Neuronal stem cell (in vitro differentiated cells): ENCODE results near the gene NOSTRIN.

Experiments
- DNase-seq: peaks from one replicate; pipeline ENCODE4 v3.0.0-alpha.2; 2013; ENCODE audit warnings: low spot score
- H2AFZ ChIP-seq: one replicate; pipeline ENCODE4 v1.6.1; 2013; ENCODE audit warnings: mild to moderate bottlenecking, low read length, inconsistent platforms
- H2AK5ac ChIP-seq: 2 replicates; pipeline ENCODE4 v1.6.1; 2013; ENCODE audit warnings: low read depth, mild to moderate bottlenecking, inconsistent platforms, low read length, moderate library complexity, mixed read lengths
- H2BK120ac ChIP-seq: 2 replicates; pipeline ENCODE4 v1.6.1; 2013; ENCODE audit warnings: low read depth, mild to moderate bottlenecking, inconsistent platforms, low read length, moderate library complexity, mixed read lengths
- H2BK12ac ChIP-seq: one replicate; pipeline ENCODE4 v1.6.1; 2013; ENCODE audit warnings: low read length, inconsistent platforms
- H2BK15ac ChIP-seq: 2 replicates; pipeline ENCODE4 v1.6.1; 2013; ENCODE audit warnings: mild to moderate bottlenecking, low read length, inconsistent platforms, mixed read lengths
- H2BK5ac ChIP-seq: one replicate; pipeline ENCODE4 v1.6.1; 2013; ENCODE audit warnings: inconsistent platforms, mild to moderate bottlenecking, low read length, moderate library complexity
- H3K14ac ChIP-seq: one replicate; pipeline ENCODE4 v1.6.1; 2013; ENCODE audit warnings: low read length, inconsistent platforms
- H3K18ac ChIP-seq: 2 replicates; pipeline ENCODE4 v1.6.1; 2013; ENCODE audit warnings: low read length, inconsistent platforms
- H3K23ac ChIP-seq: 2 replicates; pipeline ENCODE4 v1.6.1; 2013; ENCODE audit warnings: low read depth, mild to moderate bottlenecking, mixed read lengths, low read length, inconsistent platforms; ENCODE audit not compliant: poor library complexity
- H3K27ac ChIP-seq: replicated peaks from 3 replicates; pipeline ENCODE4 v1.5.1; 2013; ENCODE audit warnings: low read length, inconsistent platforms
- H3K27me3 ChIP-seq, 3 experiments: 2 replicates each; pipeline ENCODE4 v1.6.1; 2013; ENCODE audit warnings: low read length in 3 of 3, mild to moderate bottlenecking in 2 of 3, inconsistent platforms in 1 of 3, low read depth in 1 of 3, mixed read lengths in 1 of 3, moderate library complexity in 1 of 3; ENCODE audit not compliant: control insufficient read depth in 3 of 3, insufficient read depth in 3 of 3
- H3K36me3 ChIP-seq, 2 donors: replicated peaks in 1 of 2; 2 replicates each; pipeline ENCODE4 v1.6.1; 2013; ENCODE audit warnings: low read length in 2 of 2; ENCODE audit not compliant: control insufficient read depth in 2 of 2, insufficient read depth in 2 of 2
- H3K4ac ChIP-seq: 2 replicates; pipeline ENCODE4 v1.6.1; 2013; ENCODE audit warnings: inconsistent platforms, mild to moderate bottlenecking, low read length, moderate library complexity
- H3K4me1 ChIP-seq, 2 donors: 1 replicate in 1 of 2; 2 replicates in 1 of 2; pipeline ENCODE4 v1.6.1; 2013; ENCODE audit warnings: low read length in 2 of 2, low read depth in 1 of 2; ENCODE audit not compliant: control insufficient read depth in 2 of 2, insufficient read depth in 1 of 2
- H3K4me2 ChIP-seq: one replicate; pipeline ENCODE4 v1.6.1; 2013; ENCODE audit warnings: mild to moderate bottlenecking, low read length, inconsistent platforms; ENCODE audit not compliant: insufficient read depth, poor library complexity, severe bottlenecking
- H3K4me3 ChIP-seq, 2 donors: 2 replicates each; pipeline ENCODE4 v1.5.1; 2013; ENCODE audit warnings: low read length in 2 of 2, mild to moderate bottlenecking in 2 of 2, inconsistent platforms in 1 of 2, moderate library complexity in 1 of 2
- H3K79me1 ChIP-seq: one replicate; pipeline ENCODE4 v1.6.1; 2013; ENCODE audit warnings: low read depth, mild to moderate bottlenecking, inconsistent platforms, low read length, moderate library complexity
- H3K9ac ChIP-seq: one replicate; pipeline ENCODE4 v1.6.1; 2013; ENCODE audit warnings: mild to moderate bottlenecking, low read depth, low read length, inconsistent platforms; ENCODE audit not compliant: poor library complexity
- H3K9me3 ChIP-seq, 2 donors: replicated peaks in 1 of 2; 2 replicates each; pipeline versions ENCODE3 to v1.6.1; 2013; ENCODE audit warnings: low read length in 2 of 2, mild to moderate bottlenecking in 2 of 2, inconsistent platforms in 1 of 2, low read depth in 1 of 2, mixed read lengths in 1 of 2, moderate library complexity in 1 of 2; ENCODE audit not compliant: control insufficient read depth in 2 of 2, insufficient read depth in 1 of 2
- H4K8ac ChIP-seq: one replicate; pipeline ENCODE4 v1.6.1; 2013; ENCODE audit warnings: low read depth, mild to moderate bottlenecking, inconsistent platforms, low read length, moderate library complexity
- H4K91ac ChIP-seq: one replicate; pipeline ENCODE4 v1.6.1; 2013; ENCODE audit warnings: low read length, low read depth, mild to moderate bottlenecking, inconsistent platforms; ENCODE audit not compliant: poor library complexity
- WGBS, 2 donors: extraction: QIAGEN DNeasy Blood & Tissue Kit; methylation state at CpG; one replicate each; pipeline ENCODE4 v1.1.7; 2013; ENCODE audit warnings: missing lambda C conversion rate in 2 of 2, mixed read lengths in 1 of 2; ENCODE audit not compliant: insufficient read length in 2 of 2, insufficient replicate concordance in 1 of 2; ENCODE audit errors: extremely low coverage in 2 of 2; 5-methylcytosine and 5-hydroxymethylcytosine counted together

NOSTRIN gene

GRCh38 chr2:168841445-168841844 is 39.0 kb downstream of the NOSTRIN start:
- WGBS, 2 donors: no CpG with 5 or more reads among the region's 2 CpGs
- DNase-seq: no peak
- no peaks in the 10 kb centered on the region for H3K4me1 ChIP-seq
- H3K9ac ChIP-seq: no peak overlapping the region
- H4K8ac ChIP-seq: no peak overlapping the region
- H3K4me3 ChIP-seq: no peak overlapping the region
- no peaks in the 10 kb centered on the region for H3K79me1 ChIP-seq
- no peak overlapping the region for H2BK12ac ChIP-seq
- no peak overlapping the region for H3K14ac ChIP-seq
- no peak overlapping the region for H2BK5ac ChIP-seq
- H3K23ac ChIP-seq: no peak overlapping the region
- H3K9me3 ChIP-seq: no peaks in the 10 kb centered on the region
- no peak overlapping the region for H2AK5ac ChIP-seq
- H3K27ac ChIP-seq: no peak overlapping the region
- H3K27me3 ChIP-seq: no peaks in the 10 kb centered on the region
- no peak overlapping the region for H2BK15ac ChIP-seq
- H2BK120ac ChIP-seq: no peak overlapping the region
- no peaks in the 10 kb centered on the region for H3K36me3 ChIP-seq
- H3K18ac ChIP-seq: no peak overlapping the region
- no peak overlapping the region for H2AFZ ChIP-seq
- H3K4me2 ChIP-seq: no peak overlapping the region
- H3K4ac ChIP-seq: no peak overlapping the region
- no peak overlapping the region for H4K91ac ChIP-seq

GRCh38 chr2:168843253-168843652 is 40.8 kb downstream of the NOSTRIN start:
- Histone ChIP-seq H3K27me3 (no peaks in the 10 kb centered on the region), H3K4me3 (no peak overlapping the region), H3K79me1 (no peaks in the 10 kb centered on the region), H3K18ac (no peak overlapping the region), H2BK12ac (no peak overlapping the region), H3K23ac (no peak overlapping the region), H2AFZ (no peak overlapping the region), H3K36me3 (no peaks in the 10 kb centered on the region), H3K9me3 (no peaks in the 10 kb centered on the region), H3K4me1 (no peaks in the 10 kb centered on the region), H3K4ac (no peak overlapping the region), H2BK5ac (no peak overlapping the region), H3K27ac (no peak overlapping the region), H4K91ac (no peak overlapping the region), H2AK5ac (no peak overlapping the region), H2BK120ac (no peak overlapping the region), H2BK15ac (no peak overlapping the region), H4K8ac (no peak overlapping the region), H3K14ac (no peak overlapping the region), H3K9ac (no peak overlapping the region), H3K4me2 (no peak overlapping the region)
- WGBS, 2 donors: no CpG with 5 or more reads among the region's 3 CpGs
- no peak for DNase-seq

- no peak overlapping the region for H2BK12ac ChIP-seq
- no peak overlapping the region for H2BK15ac ChIP-seq
- H3K27ac ChIP-seq: no peak overlapping the region
- H3K4me1 ChIP-seq: no peaks in the 10 kb centered on the region
- H2AFZ ChIP-seq: no peak overlapping the region
- H3K14ac ChIP-seq: no peak overlapping the region
- no peak overlapping the region for H4K8ac ChIP-seq
- H2BK120ac ChIP-seq: no peak overlapping the region
- H3K4me2 ChIP-seq: no peak overlapping the region
- no peak overlapping the region for H2AK5ac ChIP-seq
- no peak overlapping the region for H3K9ac ChIP-seq
- H3K4me3 ChIP-seq: no peak overlapping the region
- no peak overlapping the region for H2BK5ac ChIP-seq
- no peak overlapping the region for H3K4ac ChIP-seq
- no peaks in the 10 kb centered on the region for H3K79me1 ChIP-seq
- H3K9me3 ChIP-seq: no peaks in the 10 kb centered on the region
- DNase-seq: no peak
- no peak overlapping the region for H3K23ac ChIP-seq
- no peak overlapping the region for H4K91ac ChIP-seq
- no peaks in the 10 kb centered on the region for H3K27me3 ChIP-seq
- no peak overlapping the region for H3K18ac ChIP-seq
- WGBS, 2 donors: no CpG with 5 or more reads among the region's 3 CpGs
- H3K36me3 ChIP-seq: peaks cover 0 to 25% of the 10 kb centered on the region in 2 donors
These were observed 45.8 kb downstream of the NOSTRIN start for GRCh38 chr2:168848225-168848624.

- Histone ChIP-seq H2BK5ac (no peak overlapping the region), H3K9ac (no peak overlapping the region)
- WGBS, 2 donors: no CpG with 5 or more reads among the region's 2 CpGs
These were observed 47.2 kb downstream of the NOSTRIN start for GRCh38 chr2:168849610-168850009.

More at GRCh38 chr2:168849610-168850009, 47.2 kb downstream of the NOSTRIN start:
- no peak overlapping the region for H2BK15ac ChIP-seq
- H3K18ac ChIP-seq: no peak overlapping the region
- H3K23ac ChIP-seq: no peak overlapping the region
- peaks cover 0 to 32% of the 10 kb centered on the region in 2 donors for H3K36me3 ChIP-seq
- no peak overlapping the region for H4K91ac ChIP-seq
- H2AFZ ChIP-seq: no peak overlapping the region
- no peaks in the 10 kb centered on the region for H3K27me3 ChIP-seq
- H3K79me1 ChIP-seq: no peaks in the 10 kb centered on the region
- no peak for DNase-seq
- no peak overlapping the region for H3K4ac ChIP-seq
- no peak overlapping the region for H3K27ac ChIP-seq
- no peak overlapping the region for H2BK12ac ChIP-seq
- H2BK120ac ChIP-seq: no peak overlapping the region
- H2AK5ac ChIP-seq: no peak overlapping the region
- no peak overlapping the region for H4K8ac ChIP-seq
- H3K14ac ChIP-seq: no peak overlapping the region
- H3K4me2 ChIP-seq: no peak overlapping the region
- H3K9me3 ChIP-seq: no peaks in the 10 kb centered on the region
- no peaks in the 10 kb centered on the region for H3K4me1 ChIP-seq
- no peak overlapping the region for H3K4me3 ChIP-seq
